MCF 10A (cell line): ENCODE results near the gene HMG20A. TPM values are rescaled to one million over a fixed set of nuclear protein-coding genes. Genes with fewer than 3 reads are reported as not detected.

ENCODE experiments used
- BruUV-seq: library from RNA; stranded (reverse); fragments of 400-500 nt; replicated peaks from 2 replicates; lab custom pipeline; 2021; lab: Mats Ljungman, UMichigan
- CTCF ChIA-PET: fragments of 300-600 bp; sonication (Branson Sonifier 250); formaldehyde crosslinking; extraction: SDS; loops from one replicate; lab custom pipeline; 2021; ENCODE audit warnings: antibody characterized with exemption, inconsistent platforms; lab: Yijun Ruan, JAX
- POLR2A ChIA-PET: fragments of 300-600, 350-650 bp; sonication (Branson Sonifier 250); formaldehyde crosslinking; extraction: SDS; loops from one replicate; lab custom pipeline; 2020; ENCODE audit warnings: antibody characterized with exemption, inconsistent platforms; lab: Yijun Ruan, JAX
- DNase-seq: peaks from one replicate; pipeline ENCODE4 v3.0.0-alpha.2; 2018; ENCODE audit not compliant: unreplicated experiment
- H3K27ac Mint-ChIP-seq: one replicate; pipeline ENCODE4 v1.8.0; 2022; ENCODE audit warnings: mild to moderate bottlenecking, low read depth, mixed read lengths; ENCODE audit not compliant: unreplicated experiment
- H3K27me3 Mint-ChIP-seq: one replicate; pipeline ENCODE4 v1.8.0; 2022; ENCODE audit warnings: mixed read lengths; ENCODE audit not compliant: insufficient read depth, unreplicated experiment
- H3K36me3 Mint-ChIP-seq: one replicate; pipeline ENCODE4 v1.8.0; 2022; ENCODE audit warnings: mild to moderate bottlenecking, moderate library complexity, mixed read lengths; ENCODE audit not compliant: insufficient read depth, unreplicated experiment
- H3K4me1 Mint-ChIP-seq: one replicate; pipeline ENCODE4 v1.8.0; 2022; ENCODE audit warnings: mixed read lengths; ENCODE audit not compliant: insufficient read depth, unreplicated experiment
- H3K4me3 Mint-ChIP-seq: one replicate; pipeline ENCODE4 v1.8.0; 2022; ENCODE audit warnings: mild to moderate bottlenecking, moderate library complexity, mixed read lengths; ENCODE audit not compliant: unreplicated experiment
- H3K9me3 Mint-ChIP-seq: one replicate; pipeline ENCODE4 v1.8.0; 2022; ENCODE audit warnings: mixed read lengths; ENCODE audit not compliant: unreplicated experiment
- CTCF ChIP-seq: fragments of 200-600 bp; IDR thresholded peaks from one replicate; pipeline ENCODE4 v1.8.0; 2022; ENCODE audit warnings: antibody characterized with exemption, mild to moderate bottlenecking; ENCODE audit not compliant: unreplicated experiment
- intact Hi-C: fragments of 100-400 bp; cut with micrococcal nuclease; formaldehyde crosslinking; loops from 2 replicates; pipeline ENCODE4 v1.14.1; 2022
- total RNA-seq: library from RNA; stranded (reverse); gene quantifications from 2 replicates; pipeline ENCODE4 v1.2.3, GENCODE V29; 2022

Gene HMG20A
- total RNA-seq, 1 experiment from 2014 or later: 39.7 TPM

GRCh38 chr15:77503764-77504163, 83.1 kb downstream of the HMG20A start:
- no peaks in the 10 kb centered on the region for H3K9me3 Mint-ChIP-seq
- peaks cover 71% of the 10 kb centered on the region for H3K4me1 Mint-ChIP-seq
- no peak overlapping the region for H3K4me3 Mint-ChIP-seq
- ChIA-PET CTCF (interaction anchor here (1.7 kb wide), 1 partner anchor 39 kb away, joined by 6 read pairs; no protein-coding TSS in a partner anchor), POLR2A (interaction anchor here (0.6 kb wide), 2 partner anchors 12 to 40 kb away, joined by 3 read pairs; no protein-coding TSS in a partner anchor)
- no TSS peak for BruUV-seq
- intact Hi-C loops: no loop called here
- H3K27ac Mint-ChIP-seq: no peak overlapping the region
- TF ChIP-seq CTCF: no peak
- H3K36me3 Mint-ChIP-seq: no peaks in the 10 kb centered on the region
- no peak for DNase-seq
- no peaks in the 10 kb centered on the region for H3K27me3 Mint-ChIP-seq

GRCh38 chr15:77504306-77504705, 83.6 kb downstream of the HMG20A start:
- ChIA-PET POLR2A (interaction anchor here (0.6 kb wide), 1 partner anchor 13 kb away, joined by 3 read pairs; no protein-coding TSS in a partner anchor), CTCF (interaction anchor here (0.8 to 1.7 kb wide), 2 partner anchors 39 to 313 kb away, joined by 3 to 6 read pairs; no protein-coding TSS in a partner anchor)
- no peaks in the 10 kb centered on the region for H3K9me3 Mint-ChIP-seq
- no peaks in the 10 kb centered on the region for H3K36me3 Mint-ChIP-seq
- no TSS peak for BruUV-seq
- TF ChIP-seq CTCF: no peak
- no peak overlapping the region for H3K27ac Mint-ChIP-seq
- peak; percentile 66 for DNase-seq
- no peaks in the 10 kb centered on the region for H3K27me3 Mint-ChIP-seq
- no peak overlapping the region for H3K4me3 Mint-ChIP-seq
- intact Hi-C loops: no loop called here
- peaks cover 76% of the 10 kb centered on the region for H3K4me1 Mint-ChIP-seq

- ChIA-PET CTCF (interaction anchor here (0.6 to 0.8 kb wide), 2 partner anchors 39 to 314 kb away, joined by 3 read pairs; no protein-coding TSS in a partner anchor), POLR2A (interaction anchor here (1.5 to 4.6 kb wide), 3 partner anchors 8 to 84 kb away, joined by 3 to 18 read pairs (median 4); partner anchors contain the start of gene HMG20A)
- intact Hi-C loops: no loop called here
- Mint-ChIP-seq H3K4me3 (no peak overlapping the region), H3K36me3 (no peaks in the 10 kb centered on the region), H3K9me3 (no peaks in the 10 kb centered on the region), H3K4me1 (peaks cover 72% of the 10 kb centered on the region), H3K27me3 (no peaks in the 10 kb centered on the region), H3K27ac (no peak overlapping the region)
- no peak for DNase-seq
- no TSS peak for BruUV-seq
- no peak for TF ChIP-seq CTCF
Observed at GRCh38 chr15:77504871-77505270, 84.2 kb downstream of the HMG20A start.

GRCh38 chr15:77505556-77505955, 84.9 kb downstream of the HMG20A start:
- no peaks in the 10 kb centered on the region for H3K27me3 Mint-ChIP-seq
- H3K36me3 Mint-ChIP-seq: no peaks in the 10 kb centered on the region
- ChIA-PET POLR2A (interaction anchor here (0.6 to 4.6 kb wide), 6 partner anchors 8 to 574 kb away, joined by 3 to 18 read pairs (median 3); partner anchors contain the start of gene HMG20A), CTCF (interaction anchor here (0.6 to 4.4 kb wide), 7 partner anchors 8 to 345 kb away, joined by 3 to 33 read pairs (median 3); no protein-coding TSS in a partner anchor)
- no TSS peak for BruUV-seq
- peak; percentile 64 for DNase-seq
- H3K9me3 Mint-ChIP-seq: no peaks in the 10 kb centered on the region
- H3K4me1 Mint-ChIP-seq: peaks cover 72% of the 10 kb centered on the region
- intact Hi-C loops: no loop called here
- no peak overlapping the region for H3K27ac Mint-ChIP-seq
- no peak overlapping the region for H3K4me3 Mint-ChIP-seq
- no peak for TF ChIP-seq CTCF
